Activated T-helper 9 cell treated with anti-CD3 and anti-CD28 coated beads, Interleukin-2, amount 50 U/mL, for 16 hours (primary cell): ENCODE results near the gene SLC22A1.
"Not testable (repeated sequence)": the region's sequence is repeated elsewhere in the genome, so short reads cannot be mapped to it uniquely, and the experiment has no call there.

ENCODE experiments used
- DNase-seq: peaks from one replicate; pipeline ENCODE4 v3.0.0-alpha.2; 2020; ENCODE audit warnings: low read depth

Gene SLC22A1

GRCh38 chr6:160093946-160094345 is 27.7 kb upstream of the SLC22A1 start:
- no peak for DNase-seq

GRCh38 chr6:160095146-160095845 is 26.3 kb upstream of the SLC22A1 start:
- DNase-seq: no peak

GRCh38 chr6:160101277-160102205 is 20.1 kb upstream of the SLC22A1 start:
- DNase-seq: no peak

GRCh38 chr6:160102399-160102798 is 19.2 kb upstream of the SLC22A1 start:
- DNase-seq: no peak

- no peak for DNase-seq
Observed at GRCh38 chr6:160102956-160103824, 18.4 kb upstream of the SLC22A1 start.

GRCh38 chr6:160103825-160104100 is 17.9 kb upstream of the SLC22A1 start:
- no peak for DNase-seq

- DNase-seq: no peak
Observed at GRCh38 chr6:160104821-160105517, 16.6 kb upstream of the SLC22A1 start.

GRCh38 chr6:160106010-160106409 is 15.6 kb upstream of the SLC22A1 start:
- no peak for DNase-seq

- no peak for DNase-seq
Observed at GRCh38 chr6:160106701-160107100, 14.9 kb upstream of the SLC22A1 start.

- no peak for DNase-seq
Observed at GRCh38 chr6:160108077-160108476, 13.5 kb upstream of the SLC22A1 start.

GRCh38 chr6:160110586-160111123 is 11.0 kb upstream of the SLC22A1 start:
- no peak for DNase-seq

- no peak for DNase-seq
Observed at GRCh38 chr6:160111806-160112205, 9.8 kb upstream of the SLC22A1 start.

GRCh38 chr6:160112628-160113299 is 8.9 kb upstream of the SLC22A1 start:
- no peak for DNase-seq

GRCh38 chr6:160114536-160114935 is 7.1 kb upstream of the SLC22A1 start:
- not testable (repeated sequence) for DNase-seq

GRCh38 chr6:160115421-160115820 is 6.2 kb upstream of the SLC22A1 start:
- DNase-seq: no peak

- DNase-seq: no peak
Observed at GRCh38 chr6:160116411-160116810, 5.2 kb upstream of the SLC22A1 start.

GRCh38 chr6:160117137-160117536 is 4.5 kb upstream of the SLC22A1 start:
- DNase-seq: no peak

- no peak for DNase-seq
Observed at GRCh38 chr6:160118620-160119229, 2.9 kb upstream of the SLC22A1 start.

- DNase-seq: no peak
Observed at GRCh38 chr6:160120087-160120486, 1.5 kb upstream of the SLC22A1 start.

- no peak for DNase-seq
Observed at GRCh38 chr6:160121981-160122380, 366 bp downstream of the SLC22A1 start.

GRCh38 chr6:160122744-160123143 is 1.1 kb downstream of the SLC22A1 start:
- DNase-seq: no peak
